K562 (cell line): ENCODE results near the gene MAP3K14. TPM values are rescaled to one million over a fixed set of nuclear protein-coding genes. Genes with fewer than 3 reads are reported as not detected.

Experiments used
- ATAC-seq: fragments of 200-7000 bp; cut with Tn5 transposase; 3 replicates; pipeline ENCODE4 v1.9.1; 2020; ENCODE audit warnings: moderate library complexity
- BruUV-seq: library from RNA; stranded (reverse); fragments of 400-500 nt; replicated peaks from 2 replicates; lab custom pipeline; 2021; lab: Mats Ljungman, UMichigan
- CTCF ChIA-PET: fragments of 300-600 bp; formaldehyde crosslinking; extraction: SDS; loops from one replicate; lab custom pipeline; 2021; ENCODE audit warnings: low intra/inter-chr PET ratio; lab: Yijun Ruan, JAX
- POLR2A ChIA-PET: fragments of 300-600, 350-650 bp; sonication (Branson Sonifier 250); formaldehyde crosslinking; extraction: SDS; loops from one replicate; lab custom pipeline; 2021; ENCODE audit warnings: antibody characterized with exemption, inconsistent platforms; lab: Yijun Ruan, JAX
- DNase-seq, 4 experiments: peaks; one replicate each; pipeline versions ENCODE4 v3.0.0 to v3.0.0-alpha.2; 2011 to 2018; ENCODE audit warnings: low spot score in 3 of 4, mixed read lengths in 3 of 4; ENCODE audit errors: extremely low read depth in 1 of 4
- FAIRE-seq: peaks from 2 replicates; lab custom pipeline; 2011; peaks lifted over from hg19 to GRCh38; lab: Jason Lieb, UNC
- H2AFZ ChIP-seq: 2 replicates; pipeline ENCODE4 v1.6.0; 2011; ENCODE audit warnings: low read depth, low read length, control low read depth, inconsistent platforms
- H3K27ac ChIP-seq: fragments of 200-600 bp; 3 replicates; pipeline ENCODE4 v1.8.0; 2011; ENCODE audit warnings: low read depth, mild to moderate bottlenecking, control low read depth, inconsistent platforms, low read length, moderate library complexity, mixed read lengths; ENCODE audit errors: extremely low read depth
- H3K27me3 ChIP-seq, 2 experiments: fragments of 300-600 bp in 1 of 2; 2 replicates in 1 of 2; 3 replicates in 1 of 2; pipeline versions ENCODE4 v1.6.0 to v1.8.0; 2011; ENCODE audit warnings: inconsistent platforms in 2 of 2, low read length in 2 of 2, mild to moderate bottlenecking in 1 of 2, mixed read lengths in 1 of 2, moderate library complexity in 1 of 2; ENCODE audit not compliant: control insufficient read depth in 2 of 2, insufficient read depth in 2 of 2
- H3K36me3 ChIP-seq: fragments of 300-600 bp; 3 replicates; pipeline ENCODE4 v1.8.0; 2011; ENCODE audit warnings: mild to moderate bottlenecking, low read length, inconsistent platforms; ENCODE audit not compliant: control insufficient read depth, insufficient read depth
- H3K4me1 ChIP-seq, 2 experiments: fragments of 200-600 bp in 1 of 2; replicated peaks in 1 of 2; 2 replicates in 1 of 2; 3 replicates in 1 of 2; pipeline versions ENCODE4 v1.5.1 to v1.8.0; 2011; ENCODE audit warnings: inconsistent platforms in 2 of 2, low read length in 2 of 2, mild to moderate bottlenecking in 1 of 2, mixed read lengths in 1 of 2, moderate library complexity in 1 of 2; ENCODE audit not compliant: control insufficient read depth in 2 of 2, insufficient read depth in 2 of 2
- H3K4me2 ChIP-seq: 2 replicates; pipeline ENCODE4 v1.6.1; 2011; ENCODE audit warnings: low read length, control low read depth, inconsistent platforms, mixed read lengths; ENCODE audit not compliant: insufficient read depth
- H3K4me3 ChIP-seq: fragments of 200-600 bp; sonication (generic), shearing (Covaris generic); 2 replicates; pipeline ENCODE4 v1.5.1; 2016; ENCODE audit warnings: control low read depth, inconsistent platforms
- H3K79me2 ChIP-seq: fragments of 200-600 bp; 3 replicates; pipeline ENCODE4 v1.8.0; 2011; ENCODE audit warnings: low read length, inconsistent platforms; ENCODE audit not compliant: control insufficient read depth, insufficient read depth
- H3K9ac ChIP-seq, 2 experiments: 2 replicates each; pipeline versions ENCODE4 v1.6.0 to v1.6.1; 2011; ENCODE audit warnings: low read depth in 2 of 2, low read length in 2 of 2, control low read depth in 1 of 2, inconsistent platforms in 1 of 2, mild to moderate bottlenecking in 1 of 2, mixed read lengths in 1 of 2; ENCODE audit not compliant: insufficient read depth in 1 of 2
- H3K9me1 ChIP-seq: one replicate; pipeline ENCODE4 v1.6.0; 2011; ENCODE audit warnings: inconsistent platforms, mild to moderate bottlenecking, low read length, moderate library complexity; ENCODE audit not compliant: control insufficient read depth, insufficient read depth
- H3K9me3 ChIP-seq: replicated peaks from 2 replicates; pipeline ENCODE4 v1.5.1; 2011; ENCODE audit warnings: low read depth, low read length, inconsistent platforms; ENCODE audit not compliant: control insufficient read depth, insufficient read depth
- H4K20me1 ChIP-seq: replicated peaks from 2 replicates; pipeline ENCODE4 v1.6.1; 2011; ENCODE audit warnings: low read length, inconsistent platforms, mixed read lengths; ENCODE audit not compliant: control insufficient read depth, insufficient read depth
- E2F6 ChIP-seq, 2 experiments: IDR thresholded peaks; 2 replicates each; pipeline ENCODE4 v1.6.1; 2011; ENCODE audit warnings: borderline replicate concordance in 1 of 2, control low read depth in 1 of 2, low read depth in 1 of 2, low read length in 1 of 2, mild to moderate bottlenecking in 1 of 2, mixed read lengths in 1 of 2, moderate library complexity in 1 of 2; ENCODE audit not compliant: insufficient read depth in 1 of 2, insufficient read length in 1 of 2, poor library complexity in 1 of 2, severe bottlenecking in 1 of 2; ENCODE audit errors: extremely low read depth in 1 of 2
- NFATC3 ChIP-seq: fragments of 450-650 bp; IDR thresholded peaks from 2 replicates; pipeline ENCODE4 v1.6.1; 2017; ENCODE audit warnings: mild to moderate bottlenecking
- ZBTB26 ChIP-seq: fragments of 450-650 bp; formaldehyde crosslinking; IDR thresholded peaks from 2 replicates; pipeline ENCODE4 v1.4.0; 2022; ENCODE audit warnings: missing genetic modification characterization
- WGBS: fragments of 100-300 bp; shearing (Covaris generic); methylation state at CpG from one replicate; pipeline ENCODE4 v1.1.6; 2016; ENCODE audit warnings: low coverage, mixed read lengths; ENCODE audit not compliant: insufficient coverage; ENCODE audit errors: missing lambda C conversion rate; 5-methylcytosine and 5-hydroxymethylcytosine counted together
- in situ Hi-C: fragments of 300-500 bp; cut with MboI; formaldehyde crosslinking; loops from 4 replicates; pipeline ENCODE4 v1.15.0; 2018; ENCODE audit warnings: inconsistent platforms, mixed read lengths
- intact Hi-C: fragments of 100-400 bp; cut with micrococcal nuclease; formaldehyde crosslinking; loops from 2 replicates; pipeline ENCODE4 v1.14.2; 2022
- polyA plus RNA-seq, 8 experiments: library from polyadenylated mRNA; depleted of rRNA in 4 of 8; stranded (reverse) in 5 of 8; unstranded in 3 of 8; fragments of >200 nt; fragmentation: Nextera tagmentation in 2 of 8; fragmentation: Illumina TruSeq in 1 of 8; extraction: Ambion mirVana in 2 of 8; extraction: Trizol in 1 of 8; gene quantifications; 2 replicates each; pipeline versions ENCODE4 v1.2.1 to v1.2.3, GENCODE V29; 2011 to 2014; ENCODE audit warnings: inconsistent platforms in 1 of 8, missing spikeins in 1 of 8
- total RNA-seq, 7 experiments: library from RNA; depleted of rRNA in 6 of 7; stranded (reverse); fragments of >200 nt in 6 of 7; fragmentation: Illumina TruSeq in 2 of 7; extraction: Trizol in 2 of 7; gene quantifications; 2 replicates each; pipeline versions ENCODE4 v1.2.1 to v1.2.3, GENCODE V29; 2011 to 2021; ENCODE audit warnings: low replicate concordance in 1 of 7

Gene MAP3K14
- total and polyA plus RNA-seq, 9 of the 15 experiments (the other 6 are each of a cell fraction or from before 2014, with no cell fraction given): 0.45 to 8.7 (median 3.2) TPM

DNA sequence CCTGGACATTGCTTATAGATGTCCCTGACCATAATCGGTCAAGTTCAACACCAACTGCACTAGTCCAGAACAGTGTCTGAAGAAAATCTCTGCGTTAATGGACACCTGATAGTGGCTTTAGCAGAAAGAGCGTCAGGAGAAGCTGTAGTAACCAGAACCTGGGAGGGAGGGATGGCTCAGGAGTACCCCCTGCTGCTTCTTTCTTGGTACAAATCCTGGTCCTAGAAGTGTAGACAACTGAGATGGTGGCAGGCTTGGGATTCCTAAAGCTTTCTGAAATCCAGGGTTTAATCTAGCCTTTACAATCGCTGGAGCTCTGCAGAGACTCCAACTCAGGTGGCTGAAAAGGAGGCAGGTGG, 5.4 kb downstream of the MAP3K14 start:
- DNase-seq (no peak), FAIRE-seq (no peak), ATAC-seq (no peak)
- H3K4me1 ChIP-seq: peaks cover 28 to 37% of the 10 kb centered on the region in 2 experiments; a peak in 4 of 5 replicates
- WGBS: 74% methylated on average over 3 of the region's 4 CpGs
- H3K9ac ChIP-seq: no peak overlapping the region; a peak in 1 of 4 replicates
- peaks cover 19% of the 10 kb centered on the region for H4K20me1 ChIP-seq
- POLR2A ChIA-PET: interaction anchor here (0.6 to 1.6 kb wide), 7 partner anchors 9 to 184 kb away, joined by 3 to 6 read pairs (median 4); no protein-coding TSS in a partner anchor
- in situ Hi-C loops: no loop called here
- H3K4me3 ChIP-seq: no peak overlapping the region
- peaks cover 87% of the 10 kb centered on the region for H3K79me2 ChIP-seq
- CTCF ChIA-PET: no interaction called here
- no peaks in the 10 kb centered on the region for H3K27me3 ChIP-seq
- H2AFZ ChIP-seq: no peak overlapping the region
- intact Hi-C loops: loop anchor here (5.0 kb wide), 1 partner anchor 34 kb away; no protein-coding TSS in a partner anchor
- no peak overlapping the region for H3K27ac ChIP-seq
- peaks cover 11% of the 10 kb centered on the region; the same call in 2 of the 3 replicates for H3K36me3 ChIP-seq
- no TSS peak for BruUV-seq
- no peaks in the 10 kb centered on the region for H3K9me3 ChIP-seq
- TF ChIP-seq E2F6 (IDR thresholded peaks at IDR 0.05; ENCODE audit: borderline replicate concordance in 1 of 2, extremely low read depth in 1 of 2, insufficient read depth in 1 of 2, insufficient read length in 1 of 2, low read depth in 1 of 2, low read length in 1 of 2, poor library complexity in 1 of 2, severe bottlenecking in 1 of 2) (no peak), NFATC3 (no peak), ZBTB26 (CRISPR knock-in tag) (no peak)
- H3K4me2 ChIP-seq: no peak overlapping the region
- no peaks in the 10 kb centered on the region for H3K9me1 ChIP-seq
